ENCODE measurements around the gene COL1A1. TPM values are rescaled to one million over a fixed set of nuclear protein-coding genes. Genes with fewer than 3 reads are reported as not detected.

COL1A1 gene
- total RNA-seq, 1 experiment from 2014 or later = 104 TPM

GRCh38 chr17:50144355-50144754 is 57.1 kb downstream of the COL1A1 start:
- no peaks in the 10 kb centered on the region; the same call in 1 of the 2 replicates for H3K4me1 ChIP-seq (ENCODE audit: insufficient read depth, low read length)
- TF ChIP-seq CTCF (conservative IDR thresholded peaks at IDR 0.05) = no peak
- no peak for DNase-seq
- H4K8ac ChIP-seq (replicated peaks; ENCODE audit: insufficient read length, low read depth, low read length) = no peak overlapping the region
- no peak overlapping the region for H2BK20ac ChIP-seq (ENCODE audit: low read depth, low read length, poor library complexity, severe bottlenecking)
- no peak overlapping the region for H3K4me3 Mint-ChIP-seq
- no peak overlapping the region for H3K9ac ChIP-seq (ENCODE audit: extremely low read depth, insufficient read length, low read length)
- no peak overlapping the region for H3T11ph ChIP-seq (ENCODE audit: low read length)
- no peak overlapping the region for H2BK120ac ChIP-seq (ENCODE audit: low read depth, low read length, poor library complexity, severe bottlenecking)
- peaks cover 19 to 58% (median 47%) of the 10 kb centered on the region in 3 experiments; a peak in 6 of 7 replicates for H3K36me3 Mint-ChIP-seq (ENCODE audit: insufficient read depth in 1 of 3, low read depth in 3 of 3)
- peaks cover 11% of the 10 kb centered on the region for H3K23me2 ChIP-seq (ENCODE audit: insufficient read length, low read depth, low read length, poor library complexity, severe bottlenecking)
- H2AK5ac ChIP-seq (ENCODE audit: insufficient read length, low read length) = no peak overlapping the region
- H3K9me3 ChIP-seq (ENCODE audit: control insufficient read depth, low read depth, low read length) = no peaks in the 10 kb centered on the region
- H3K4me2 ChIP-seq (ENCODE audit: insufficient read depth, insufficient read length, low read length) = no peak overlapping the region
- no peaks in the 10 kb centered on the region for H3K79me1 ChIP-seq (ENCODE audit: insufficient read depth, low read depth, low read length, poor library complexity, severe bottlenecking)
- no peak overlapping the region for H4K5ac ChIP-seq (ENCODE audit: insufficient read length, low read depth, low read length)
- no peak overlapping the region for H2BK12ac ChIP-seq (ENCODE audit: insufficient read length, low read depth, low read length)
- H3K4me1 Mint-ChIP-seq = peaks cover 30 to 50% of the 10 kb centered on the region in 2 experiments
- no peak overlapping the region for H2BK5ac ChIP-seq (ENCODE audit: insufficient read length, low read length)
- no peak overlapping the region for H4K91ac ChIP-seq (ENCODE audit: insufficient read length, low read depth, low read length)
- WGBS (ENCODE audit: extremely low coverage, insufficient read length, low lambda C conversion rate) = no CpG with 5 or more reads among the region's 6 CpGs
- no peak overlapping the region for H3K23ac ChIP-seq (ENCODE audit: insufficient read length, low read depth, low read length)
- H2BK15ac ChIP-seq (ENCODE audit: low read depth, low read length) = no peak overlapping the region
- H3K14ac ChIP-seq (ENCODE audit: insufficient read depth, low read length) = no peak overlapping the region
- no peaks in the 10 kb centered on the region for H3K79me2 ChIP-seq (ENCODE audit: insufficient read depth, low read length)
- no peak overlapping the region for H3K18ac ChIP-seq (ENCODE audit: insufficient read length, low read depth, low read length)
- no peaks in the 10 kb centered on the region for H3K9me3 Mint-ChIP-seq
- no peaks in the 10 kb centered on the region; the same call in 1 of the 2 replicates for H3K27me3 ChIP-seq (ENCODE audit: insufficient read depth, low read length)
- no peak overlapping the region for H3K27ac ChIP-seq (ENCODE audit: insufficient read length, low read depth, low read length)
- H3K56ac ChIP-seq (ENCODE audit: insufficient read length, low read depth, low read length) = no peak overlapping the region
- peaks cover 1% of the 10 kb centered on the region for H4K20me1 ChIP-seq (ENCODE audit: control insufficient read depth, insufficient read depth, insufficient read length)
- H2AFZ ChIP-seq (ENCODE audit: low read length) = no peak overlapping the region
- peaks cover 9% of the 10 kb centered on the region for H3K27me3 Mint-ChIP-seq (ENCODE audit: low read depth)
- H3K27ac Mint-ChIP-seq = peak overlapping the region in 1 of 3 experiments; percentile 70; a peak in 1 of 7 replicates
- H3K4ac ChIP-seq (ENCODE audit: low read depth, low read length) = no peak overlapping the region

Data from H9 (cell line).